Adipocyte (in vitro differentiated cells): ENCODE results near the gene PCLO.

Source experiments
- DNase-seq: peaks from one replicate; pipeline ENCODE4 v3.0.0-alpha.2; 2015; ENCODE audit warnings: low read depth
- H3K27me3 ChIP-seq: replicated peaks from 2 replicates; pipeline ENCODE4 v1.7.0; 2013; ENCODE audit warnings: mild to moderate bottlenecking, low read length, moderate library complexity; ENCODE audit not compliant: control insufficient read depth, insufficient read depth
- H3K36me3 ChIP-seq: 2 replicates; pipeline ENCODE4 v1.7.0; 2013; ENCODE audit warnings: low read length, mild to moderate bottlenecking, moderate library complexity; ENCODE audit not compliant: control insufficient read depth, insufficient read depth, severe bottlenecking
- H3K4me1 ChIP-seq: 2 replicates; pipeline ENCODE4 v1.7.0; 2013; ENCODE audit warnings: mild to moderate bottlenecking, low read length, moderate library complexity; ENCODE audit not compliant: control insufficient read depth, insufficient read depth
- H3K4me3 ChIP-seq: 2 replicates; pipeline ENCODE4 v1.7.0; 2013; ENCODE audit warnings: mild to moderate bottlenecking, low read length, moderate library complexity
- H3K9ac ChIP-seq: 2 replicates; pipeline ENCODE4 v1.7.0; 2013; ENCODE audit warnings: mild to moderate bottlenecking, low read length, moderate library complexity
- H3K9me3 ChIP-seq: 2 replicates; pipeline ENCODE4 v1.7.0; 2013; ENCODE audit warnings: mild to moderate bottlenecking, low read length, moderate library complexity; ENCODE audit not compliant: control insufficient read depth

Gene PCLO, protein sequence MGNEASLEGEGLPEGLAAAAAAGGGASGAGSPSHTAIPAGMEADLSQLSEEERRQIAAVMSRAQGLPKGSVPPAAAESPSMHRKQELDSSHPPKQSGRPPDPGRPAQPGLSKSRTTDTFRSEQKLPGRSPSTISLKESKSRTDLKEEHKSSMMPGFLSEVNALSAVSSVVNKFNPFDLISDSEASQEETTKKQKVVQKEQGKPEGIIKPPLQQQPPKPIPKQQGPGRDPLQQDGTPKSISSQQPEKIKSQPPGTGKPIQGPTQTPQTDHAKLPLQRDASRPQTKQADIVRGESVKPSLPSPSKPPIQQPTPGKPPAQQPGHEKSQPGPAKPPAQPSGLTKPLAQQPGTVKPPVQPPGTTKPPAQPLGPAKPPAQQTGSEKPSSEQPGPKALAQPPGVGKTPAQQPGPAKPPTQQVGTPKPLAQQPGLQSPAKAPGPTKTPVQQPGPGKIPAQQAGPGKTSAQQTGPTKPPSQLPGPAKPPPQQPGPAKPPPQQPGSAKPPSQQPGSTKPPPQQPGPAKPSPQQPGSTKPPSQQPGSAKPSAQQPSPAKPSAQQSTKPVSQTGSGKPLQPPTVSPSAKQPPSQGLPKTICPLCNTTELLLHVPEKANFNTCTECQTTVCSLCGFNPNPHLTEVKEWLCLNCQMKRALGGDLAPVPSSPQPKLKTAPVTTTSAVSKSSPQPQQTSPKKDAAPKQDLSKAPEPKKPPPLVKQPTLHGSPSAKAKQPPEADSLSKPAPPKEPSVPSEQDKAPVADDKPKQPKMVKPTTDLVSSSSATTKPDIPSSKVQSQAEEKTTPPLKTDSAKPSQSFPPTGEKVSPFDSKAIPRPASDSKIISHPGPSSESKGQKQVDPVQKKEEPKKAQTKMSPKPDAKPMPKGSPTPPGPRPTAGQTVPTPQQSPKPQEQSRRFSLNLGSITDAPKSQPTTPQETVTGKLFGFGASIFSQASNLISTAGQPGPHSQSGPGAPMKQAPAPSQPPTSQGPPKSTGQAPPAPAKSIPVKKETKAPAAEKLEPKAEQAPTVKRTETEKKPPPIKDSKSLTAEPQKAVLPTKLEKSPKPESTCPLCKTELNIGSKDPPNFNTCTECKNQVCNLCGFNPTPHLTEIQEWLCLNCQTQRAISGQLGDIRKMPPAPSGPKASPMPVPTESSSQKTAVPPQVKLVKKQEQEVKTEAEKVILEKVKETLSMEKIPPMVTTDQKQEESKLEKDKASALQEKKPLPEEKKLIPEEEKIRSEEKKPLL (N-terminal part only)

DNA sequence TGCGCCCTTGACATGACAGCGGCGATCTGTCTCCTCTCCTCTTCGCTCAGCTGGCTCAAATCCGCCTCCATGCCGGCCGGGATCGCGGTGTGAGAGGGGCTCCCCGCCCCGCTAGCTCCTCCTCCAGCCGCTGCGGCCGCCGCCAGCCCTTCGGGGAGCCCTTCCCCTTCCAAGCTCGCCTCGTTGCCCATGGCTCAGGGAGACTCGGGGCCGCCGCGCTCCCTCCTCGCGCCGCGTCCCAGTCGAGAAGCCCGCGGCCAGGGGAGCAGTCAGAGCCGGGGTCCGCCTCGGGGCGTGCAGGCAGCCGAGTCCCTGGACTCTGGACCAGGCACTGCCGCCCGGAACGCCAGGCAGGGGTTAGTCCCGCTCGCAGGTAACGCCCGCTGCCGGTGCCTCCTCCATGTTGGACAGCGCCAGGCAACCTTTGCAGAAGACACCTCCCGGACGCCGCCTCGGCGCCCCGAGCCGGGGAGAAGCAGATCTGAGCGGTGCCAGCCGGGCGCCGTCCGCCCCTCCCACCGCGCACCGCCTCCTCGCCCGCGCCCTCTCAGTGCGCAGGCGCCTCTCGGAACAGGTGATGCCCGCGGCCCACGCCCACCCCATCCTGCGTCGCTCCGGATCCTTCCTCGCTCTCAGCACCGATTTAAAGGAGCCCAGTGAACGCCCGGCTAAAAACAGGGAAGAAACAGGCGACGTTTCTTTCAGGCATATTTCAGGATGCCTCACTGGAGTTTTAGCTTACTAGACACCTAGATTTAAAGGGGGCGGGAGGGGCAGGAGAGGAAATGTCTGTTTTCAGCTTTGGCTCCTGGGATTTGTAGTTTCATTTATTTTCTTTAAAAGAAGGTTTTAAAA lies at the start of gene PCLO:
Gene PCLO (minus strand): TSS at position 483 of the 855 bp plus-strand sequence. CDS start 292 bp downstream, at position 191.
- H3K27me3 ChIP-seq, result peaks cover 9% of the 10 kb centered on the region
- peak; percentile 55 for DNase-seq
- peak within 1 kb of the TSS; percentile 85 for H3K4me3 ChIP-seq
- peaks cover 4% of the 10 kb centered on the region for H3K4me1 ChIP-seq
- H3K9ac ChIP-seq, result peak within 1 kb of the TSS; percentile 72
- H3K9me3 ChIP-seq, result no peaks in the 10 kb centered on the region
- no peaks in the 10 kb centered on the region for H3K36me3 ChIP-seq

GRCh38 chr7:83211685-83212084 lies 49.0 kb upstream of the PCLO start:
- Histone ChIP-seq H3K4me3 (no peak overlapping the region), H3K36me3 (no peaks in the 10 kb centered on the region), H3K9me3 (no peaks in the 10 kb centered on the region), H3K27me3 (no peaks in the 10 kb centered on the region), H3K4me1 (no peaks in the 10 kb centered on the region), H3K9ac (no peak overlapping the region)
- no peak for DNase-seq

DNA sequence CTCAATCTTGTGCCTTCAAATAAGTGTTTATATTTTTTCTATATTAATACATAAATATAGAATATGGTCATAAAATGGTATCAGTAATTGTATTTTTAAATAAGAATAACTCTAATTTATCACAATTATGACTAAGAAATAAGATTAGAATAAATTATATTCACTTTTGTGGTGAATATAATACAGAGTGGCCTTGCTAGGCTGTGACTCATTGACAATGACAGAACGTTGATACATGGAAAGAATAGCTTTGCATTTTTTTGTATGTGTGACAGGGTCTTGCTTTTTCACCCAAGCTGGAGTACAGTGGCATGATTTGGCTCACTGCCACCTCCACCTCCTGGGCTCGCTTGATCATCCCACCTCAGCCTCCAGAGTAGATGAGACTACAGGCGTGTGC lies 47.8 kb upstream of the PCLO start:
- Histone ChIP-seq H3K4me3 (no peak overlapping the region), H3K36me3 (no peaks in the 10 kb centered on the region), H3K27me3 (no peaks in the 10 kb centered on the region), H3K9ac (no peak overlapping the region), H3K9me3 (no peaks in the 10 kb centered on the region), H3K4me1 (no peaks in the 10 kb centered on the region)
- DNase-seq, result no peak

DNA sequence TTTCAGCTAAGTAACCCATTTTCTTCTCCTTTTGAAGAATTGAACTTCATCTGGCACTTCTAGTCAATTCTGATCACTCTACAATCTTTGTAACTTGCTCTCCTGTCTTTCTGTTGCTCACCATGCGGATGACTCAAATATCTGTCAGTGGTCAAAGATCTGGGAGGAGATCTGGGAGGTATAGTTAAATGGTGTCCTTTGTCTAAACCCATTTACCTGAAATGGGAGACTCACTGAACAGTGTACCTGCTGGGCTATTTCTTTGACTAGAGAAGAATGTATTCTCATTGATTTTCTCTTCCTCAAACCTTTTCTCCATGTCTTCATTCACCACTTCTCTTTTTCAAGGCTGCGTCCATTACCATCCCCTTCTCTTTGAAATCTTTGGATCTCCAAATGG lies 42.0 kb upstream of the PCLO start:
- no peak overlapping the region for H3K9ac ChIP-seq
- no peak overlapping the region for H3K4me3 ChIP-seq
- DNase-seq, result no peak
- H3K9me3 ChIP-seq, result no peaks in the 10 kb centered on the region
- H3K4me1 ChIP-seq, result peaks cover 1% of the 10 kb centered on the region
- no peaks in the 10 kb centered on the region for H3K27me3 ChIP-seq
- H3K36me3 ChIP-seq, result no peaks in the 10 kb centered on the region

GRCh38 chr7:83201355-83201754 lies 38.7 kb upstream of the PCLO start:
- DNase-seq, result no peak
- H3K9me3 ChIP-seq, result no peaks in the 10 kb centered on the region
- no peaks in the 10 kb centered on the region for H3K36me3 ChIP-seq
- peaks cover 4% of the 10 kb centered on the region for H3K4me1 ChIP-seq
- no peak overlapping the region for H3K4me3 ChIP-seq
- H3K27me3 ChIP-seq, result no peaks in the 10 kb centered on the region
- H3K9ac ChIP-seq, result no peak overlapping the region

GRCh38 chr7:83190659-83191389 lies 28.1 kb upstream of the PCLO start:
- H3K4me1 ChIP-seq, result no peaks in the 10 kb centered on the region
- no peak for DNase-seq
- H3K36me3 ChIP-seq, result no peaks in the 10 kb centered on the region

DNA sequence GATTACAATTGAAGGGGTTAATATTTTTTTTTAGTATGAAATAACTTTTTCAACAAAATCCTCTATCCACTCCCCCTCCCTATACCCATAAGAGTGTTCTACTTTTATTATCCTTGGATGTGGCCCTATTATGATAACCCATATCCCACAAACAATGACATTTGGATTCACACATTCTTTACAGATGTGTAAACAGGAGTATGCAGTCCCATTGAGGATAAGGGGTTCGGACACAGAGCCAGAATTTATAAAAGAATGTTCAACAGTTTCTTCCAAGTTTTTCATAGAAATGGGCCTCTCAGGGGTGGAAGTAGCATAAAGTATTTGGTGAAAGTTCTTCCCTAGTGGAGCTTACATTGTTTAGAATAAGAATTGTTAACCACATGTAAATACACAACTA lies 16.1 kb upstream of the PCLO start:
- Histone ChIP-seq H3K27me3 (no peaks in the 10 kb centered on the region), H3K9me3 (peaks cover 11% of the 10 kb centered on the region), H3K4me1 (peaks cover 20% of the 10 kb centered on the region), H3K36me3 (no peaks in the 10 kb centered on the region), H3K9ac (peak overlapping the region; percentile 37), H3K4me3 (no peak overlapping the region)
- DNase-seq, result peak; percentile 15

More at GRCh38 chr7:83190659-83191389, 28.1 kb upstream of the PCLO start:
- Histone ChIP-seq H3K9me3 (no peaks in the 10 kb centered on the region), H3K9ac (no peak overlapping the region), H3K4me3 (no peak overlapping the region), H3K27me3 (peaks cover 3% of the 10 kb centered on the region)

DNA sequence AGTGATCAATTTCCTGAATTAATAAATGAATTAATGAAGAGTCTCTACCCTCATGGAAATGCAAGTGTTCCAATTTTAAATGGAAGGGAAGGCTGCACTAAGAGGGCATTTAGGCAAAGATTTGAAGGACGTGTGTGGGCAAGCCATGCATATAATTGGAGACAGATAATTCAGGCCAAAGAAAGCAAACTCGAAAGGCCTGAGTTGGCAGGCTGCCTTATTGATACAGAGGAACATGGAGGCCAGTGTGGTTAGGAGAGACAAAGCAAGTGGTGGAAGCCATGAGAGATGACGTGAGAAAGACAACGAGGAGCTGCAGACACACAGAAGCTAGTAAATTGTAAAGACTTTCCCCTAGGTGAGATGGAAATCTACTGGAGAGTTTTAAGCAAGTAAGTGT lies 15.4 kb upstream of the PCLO start:
- peaks cover 20% of the 10 kb centered on the region for H3K4me1 ChIP-seq
- H3K27me3 ChIP-seq, result no peaks in the 10 kb centered on the region
- H3K36me3 ChIP-seq, result no peaks in the 10 kb centered on the region
- peaks cover 3% of the 10 kb centered on the region for H3K9me3 ChIP-seq
- H3K4me3 ChIP-seq, result no peak overlapping the region
- H3K9ac ChIP-seq, result no peak overlapping the region
- DNase-seq, result no peak

- no peak for DNase-seq
- H3K36me3 ChIP-seq, result no peaks in the 10 kb centered on the region
- peaks cover 3% of the 10 kb centered on the region for H3K27me3 ChIP-seq
- H3K4me3 ChIP-seq, result no peak overlapping the region
- H3K9ac ChIP-seq, result no peak overlapping the region
- peaks cover 7% of the 10 kb centered on the region for H3K4me1 ChIP-seq
- H3K9me3 ChIP-seq, result no peaks in the 10 kb centered on the region
Measured at GRCh38 chr7:83173664-83174063, 11.0 kb upstream of the PCLO start.

GRCh38 chr7:83166781-83167180 lies 4.1 kb upstream of the PCLO start:
- H3K27me3 ChIP-seq, result peaks cover 12% of the 10 kb centered on the region
- no peak overlapping the region for H3K4me3 ChIP-seq
- H3K9me3 ChIP-seq, result no peaks in the 10 kb centered on the region
- no peak for DNase-seq
- no peaks in the 10 kb centered on the region for H3K36me3 ChIP-seq
- peaks cover 4% of the 10 kb centered on the region for H3K4me1 ChIP-seq
- H3K9ac ChIP-seq, result no peak overlapping the region
